ENCODE measurements around the gene RFX4.
"Not testable (repeated sequence)": the region's sequence is repeated elsewhere in the genome, so short reads cannot be mapped to it uniquely, and the experiment has no call there.

RFX4 gene

GRCh38 chr12:106602076-106602475 is 19.3 kb downstream of the RFX4 start:
- Histone ChIP-seq H3K27me3 (ENCODE audit: insufficient read depth, poor library complexity, severe bottlenecking) (no peaks in the 10 kb centered on the region), H3K4me3 (replicated peaks; ENCODE audit: insufficient read depth, low read length) (no peak overlapping the region), H3K27ac (replicated peaks) (no peak overlapping the region)
- DNase-seq (ENCODE audit: low read depth in 1 of 2, low spot score in 1 of 2), result no peak
- TF ChIP-seq GABPA (IDR thresholded peaks at IDR 0.05; ENCODE audit: low read depth) (no peak), POLR2AphosphoS5 (IDR thresholded peaks at IDR 0.05; ENCODE audit: low read depth) (no peak), SPI1 (IDR thresholded peaks at IDR 0.05; ENCODE audit: borderline replicate concordance, low read depth) (no peak)
- TF ChIP-seq, protein P1, sequence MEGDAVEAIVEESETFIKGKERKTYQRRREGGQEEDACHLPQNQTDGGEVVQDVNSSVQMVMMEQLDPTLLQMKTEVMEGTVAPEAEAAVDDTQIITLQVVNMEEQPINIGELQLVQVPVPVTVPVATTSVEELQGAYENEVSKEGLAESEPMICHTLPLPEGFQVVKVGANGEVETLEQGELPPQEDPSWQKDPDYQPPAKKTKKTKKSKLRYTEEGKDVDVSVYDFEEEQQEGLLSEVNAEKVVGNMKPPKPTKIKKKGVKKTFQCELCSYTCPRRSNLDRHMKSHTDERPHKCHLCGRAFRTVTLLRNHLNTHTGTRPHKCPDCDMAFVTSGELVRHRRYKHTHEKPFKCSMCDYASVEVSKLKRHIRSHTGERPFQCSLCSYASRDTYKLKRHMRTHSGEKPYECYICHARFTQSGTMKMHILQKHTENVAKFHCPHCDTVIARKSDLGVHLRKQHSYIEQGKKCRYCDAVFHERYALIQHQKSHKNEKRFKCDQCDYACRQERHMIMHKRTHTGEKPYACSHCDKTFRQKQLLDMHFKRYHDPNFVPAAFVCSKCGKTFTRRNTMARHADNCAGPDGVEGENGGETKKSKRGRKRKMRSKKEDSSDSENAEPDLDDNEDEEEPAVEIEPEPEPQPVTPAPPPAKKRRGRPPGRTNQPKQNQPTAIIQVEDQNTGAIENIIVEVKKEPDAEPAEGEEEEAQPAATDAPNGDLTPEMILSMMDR (IDR thresholded peaks at IDR 0.05; ENCODE audit: insufficient read depth, low read length), result no peak
- TF ChIP-seq, protein P2, sequence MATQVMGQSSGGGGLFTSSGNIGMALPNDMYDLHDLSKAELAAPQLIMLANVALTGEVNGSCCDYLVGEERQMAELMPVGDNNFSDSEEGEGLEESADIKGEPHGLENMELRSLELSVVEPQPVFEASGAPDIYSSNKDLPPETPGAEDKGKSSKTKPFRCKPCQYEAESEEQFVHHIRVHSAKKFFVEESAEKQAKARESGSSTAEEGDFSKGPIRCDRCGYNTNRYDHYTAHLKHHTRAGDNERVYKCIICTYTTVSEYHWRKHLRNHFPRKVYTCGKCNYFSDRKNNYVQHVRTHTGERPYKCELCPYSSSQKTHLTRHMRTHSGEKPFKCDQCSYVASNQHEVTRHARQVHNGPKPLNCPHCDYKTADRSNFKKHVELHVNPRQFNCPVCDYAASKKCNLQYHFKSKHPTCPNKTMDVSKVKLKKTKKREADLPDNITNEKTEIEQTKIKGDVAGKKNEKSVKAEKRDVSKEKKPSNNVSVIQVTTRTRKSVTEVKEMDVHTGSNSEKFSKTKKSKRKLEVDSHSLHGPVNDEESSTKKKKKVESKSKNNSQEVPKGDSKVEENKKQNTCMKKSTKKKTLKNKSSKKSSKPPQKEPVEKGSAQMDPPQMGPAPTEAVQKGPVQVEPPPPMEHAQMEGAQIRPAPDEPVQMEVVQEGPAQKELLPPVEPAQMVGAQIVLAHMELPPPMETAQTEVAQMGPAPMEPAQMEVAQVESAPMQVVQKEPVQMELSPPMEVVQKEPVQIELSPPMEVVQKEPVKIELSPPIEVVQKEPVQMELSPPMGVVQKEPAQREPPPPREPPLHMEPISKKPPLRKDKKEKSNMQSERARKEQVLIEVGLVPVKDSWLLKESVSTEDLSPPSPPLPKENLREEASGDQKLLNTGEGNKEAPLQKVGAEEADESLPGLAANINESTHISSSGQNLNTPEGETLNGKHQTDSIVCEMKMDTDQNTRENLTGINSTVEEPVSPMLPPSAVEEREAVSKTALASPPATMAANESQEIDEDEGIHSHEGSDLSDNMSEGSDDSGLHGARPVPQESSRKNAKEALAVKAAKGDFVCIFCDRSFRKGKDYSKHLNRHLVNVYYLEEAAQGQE (IDR thresholded peaks at IDR 0.05; ENCODE audit: insufficient replicate concordance, low read depth), result no peak

DNA sequence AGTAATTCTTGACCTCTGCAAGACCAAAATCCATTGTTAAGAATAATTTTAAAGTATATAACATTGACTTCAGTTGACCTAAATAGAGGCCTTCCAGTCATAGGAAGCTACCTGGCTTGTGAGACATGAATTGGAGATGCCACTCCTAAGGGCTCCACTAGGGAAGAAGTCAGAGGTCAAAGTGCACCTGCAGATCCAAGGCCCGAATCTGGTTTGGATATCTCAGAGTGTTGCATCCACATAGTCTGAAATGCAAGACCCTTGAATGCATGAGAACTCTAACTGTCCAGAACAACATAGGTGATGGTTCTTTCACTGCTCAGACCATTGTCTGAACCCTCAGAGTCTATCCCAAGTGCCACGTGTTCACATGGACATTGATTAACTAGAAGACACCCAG is 22.4 kb downstream of the RFX4 start:
- TF ChIP-seq SPI1 (IDR thresholded peaks at IDR 0.05; ENCODE audit: borderline replicate concordance, low read depth) (no peak), POLR2AphosphoS5 (IDR thresholded peaks at IDR 0.05; ENCODE audit: low read depth) (no peak)
- Histone ChIP-seq H3K4me3 (replicated peaks; ENCODE audit: insufficient read depth, low read length) (no peak overlapping the region), H3K27me3 (ENCODE audit: insufficient read depth, poor library complexity, severe bottlenecking) (no peaks in the 10 kb centered on the region), H3K27ac (replicated peaks) (no peak overlapping the region)
- DNase-seq (ENCODE audit: low read depth in 1 of 2, low spot score in 1 of 2), result no peak

DNA sequence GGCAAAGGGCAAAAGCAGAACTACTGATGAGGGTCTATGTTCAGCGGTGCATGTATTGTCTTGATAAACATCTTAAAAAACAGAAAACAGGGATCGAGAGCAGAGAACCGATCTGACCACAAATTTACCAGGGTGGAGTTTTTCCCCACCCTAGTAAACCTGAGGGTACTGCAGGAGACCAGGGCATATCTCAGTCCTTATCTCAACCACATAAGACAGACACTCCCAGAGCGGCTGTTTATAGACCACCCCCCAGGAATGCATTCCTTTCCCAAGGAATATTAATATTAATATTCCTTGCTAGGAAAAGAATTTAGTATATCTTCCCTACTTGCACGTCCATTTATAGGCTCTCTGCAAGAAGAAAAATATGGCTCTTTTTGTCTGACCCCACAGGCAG is 37.8 kb downstream of the RFX4 start:
- H3K27ac ChIP-seq (replicated peaks); DNase-seq (ENCODE audit: low read depth in 1 of 2, low spot score in 1 of 2); H3K4me3 ChIP-seq (replicated peaks; ENCODE audit: insufficient read depth, low read length); H3K27me3 ChIP-seq (ENCODE audit: insufficient read depth, poor library complexity, severe bottlenecking): not testable (repeated sequence)

DNA sequence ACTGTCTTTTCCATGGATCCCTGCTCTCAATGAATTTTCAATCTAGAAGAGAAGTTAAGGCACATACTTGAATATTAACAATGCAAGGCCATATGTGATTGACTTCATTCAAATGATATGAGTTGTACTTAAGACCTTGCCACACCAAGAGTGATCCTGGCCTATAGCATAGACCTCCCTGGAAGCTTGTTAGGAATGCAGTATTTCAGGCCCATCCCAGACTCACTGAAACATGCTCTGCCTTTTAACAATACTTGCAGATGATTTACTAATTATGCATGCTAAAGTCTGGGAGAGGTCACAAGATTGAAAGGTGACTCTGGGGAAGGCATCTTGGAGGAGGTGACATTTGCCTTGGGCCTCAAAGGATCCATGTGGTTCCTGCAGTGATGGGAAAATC is 43.2 kb downstream of the RFX4 start:
- no peaks in the 10 kb centered on the region for H3K27me3 ChIP-seq (ENCODE audit: insufficient read depth, poor library complexity, severe bottlenecking)
- TF ChIP-seq POLR2AphosphoS5 (IDR thresholded peaks at IDR 0.05; ENCODE audit: low read depth) (no peak), GABPA (IDR thresholded peaks at IDR 0.05; ENCODE audit: low read depth) (no peak), SPI1 (IDR thresholded peaks at IDR 0.05; ENCODE audit: borderline replicate concordance, low read depth) (no peak)
- TF ChIP-seq, protein P1 (IDR thresholded peaks at IDR 0.05; ENCODE audit: insufficient read depth, low read length), result no peak
- TF ChIP-seq, protein P2 (IDR thresholded peaks at IDR 0.05; ENCODE audit: insufficient replicate concordance, low read depth), result no peak
- no peak overlapping the region for H3K4me3 ChIP-seq (replicated peaks; ENCODE audit: insufficient read depth, low read length)
- DNase-seq (ENCODE audit: low read depth in 1 of 2, low spot score in 1 of 2), result no peak
- no peak overlapping the region for H3K27ac ChIP-seq (replicated peaks)

Data from HL-60 (cell line).